Upper lobe of right lung (tissue), 1 donor: ENCODE measurements around the gene PXDN. TPM values are rescaled to one million over a fixed set of nuclear protein-coding genes. Genes with fewer than 3 reads are reported as not detected.

Experiments used
- ATAC-seq: fragments of 200-7000 bp; cut with Tn5 transposase; one replicate; pipeline ENCODE4 v1.9.1; 2020; ENCODE audit warnings: mild to moderate bottlenecking, moderate library complexity
- DNase-seq: peaks from one replicate; pipeline ENCODE4 v3.0.0-alpha.2; 2020
- H3K27ac ChIP-seq: fragments of 200-600 bp; one replicate; pipeline ENCODE4 v1.8.0; 2022
- H3K27me3 ChIP-seq: fragments of 200-600 bp; one replicate; pipeline ENCODE4 v1.8.0; 2022; ENCODE audit warnings: mild to moderate bottlenecking
- H3K36me3 ChIP-seq: fragments of 200-600 bp; one replicate; pipeline ENCODE4 v1.8.0; 2022
- H3K4me1 ChIP-seq: fragments of 200-600 bp; one replicate; pipeline ENCODE4 v1.8.0; 2022
- H3K4me3 ChIP-seq: fragments of 200-600 bp; one replicate; pipeline ENCODE4 v1.8.0; 2022; ENCODE audit warnings: mild to moderate bottlenecking
- H3K9me3 ChIP-seq: fragments of 200-600 bp; one replicate; pipeline ENCODE4 v1.8.0; 2022
- CTCF ChIP-seq: fragments of 200-600 bp; IDR thresholded peaks from one replicate; pipeline ENCODE4 v1.8.0; 2022; ENCODE audit warnings: antibody characterized with exemption
- intact Hi-C: fragments of 100-400 bp; cut with DNase I; formaldehyde crosslinking; loops from one replicate; pipeline ENCODE4 v1.11.0; 2022
- total RNA-seq: library from RNA; stranded (reverse); fragmentation: NEBNext Ultra II Directional; extraction: Animal tissue kit (Norgen Biotek cat#: 25700); gene quantifications from one replicate; pipeline ENCODE4 v1.2.1, GENCODE V29; 2021
- donor health status: DM: no; HTN: yes; CAD: no; lungs with severe emphysema.

The PXDN gene
- total RNA-seq, 1 donor from 2014 or later = 58.4 TPM

GRCh38 chr2:1746174-1747064 is 2.1 kb upstream of the PXDN start:
- H3K9me3 ChIP-seq = no peaks in the 10 kb centered on the region
- H3K27me3 ChIP-seq = peaks cover 18% of the 10 kb centered on the region
- H3K36me3 ChIP-seq = no peaks in the 10 kb centered on the region
- peaks cover 3% of the 10 kb centered on the region for H3K4me1 ChIP-seq
- intact Hi-C loops = loop anchor here (10.0 kb wide), 1 partner anchor 72 kb away; no protein-coding TSS in a partner anchor
- H3K4me3 ChIP-seq = no peak overlapping the region
- ATAC-seq (no peak), DNase-seq (peak; percentile 32)
- no peak for TF ChIP-seq CTCF
- no peak overlapping the region for H3K27ac ChIP-seq

- Histone ChIP-seq H3K27me3 (peaks cover 18% of the 10 kb centered on the region), H3K36me3 (no peaks in the 10 kb centered on the region), H3K4me1 (peaks cover 3% of the 10 kb centered on the region), H3K27ac (peak overlapping the region; percentile 75), H3K4me3 (peak overlapping the region; percentile 67), H3K9me3 (no peaks in the 10 kb centered on the region)
- no peak for TF ChIP-seq CTCF
- no peak for ATAC-seq
- intact Hi-C loops = loop anchor here (10.0 kb wide), 1 partner anchor 71 kb away; no protein-coding TSS in a partner anchor
- DNase-seq = peak; percentile 65
Observed at GRCh38 chr2:1745171-1746023, 1.1 kb upstream of the PXDN start.

- H3K27ac ChIP-seq = peak overlapping the region; percentile 75
- H3K27me3 ChIP-seq = peaks cover 18% of the 10 kb centered on the region
- H3K36me3 ChIP-seq = no peaks in the 10 kb centered on the region
- intact Hi-C loops = loop anchor here (10.0 kb wide), 1 partner anchor 69 kb away; no protein-coding TSS in a partner anchor
- H3K4me1 ChIP-seq = peaks cover 3% of the 10 kb centered on the region
- peak overlapping the region; percentile 67 for H3K4me3 ChIP-seq
- no peaks in the 10 kb centered on the region for H3K9me3 ChIP-seq
- peak; percentile 67 for DNase-seq
- no peak for TF ChIP-seq CTCF
- ATAC-seq = peak; percentile 22
Observed at GRCh38 chr2:1744151-1744445, 217 bp downstream of the PXDN start.

GRCh38 chr2:1743396-1744150 is 742 bp downstream of the PXDN start:
- Histone ChIP-seq H3K4me1 (peaks cover 3% of the 10 kb centered on the region), H3K9me3 (no peaks in the 10 kb centered on the region), H3K36me3 (no peaks in the 10 kb centered on the region), H3K27me3 (peaks cover 18% of the 10 kb centered on the region), H3K4me3 (peak overlapping the region; percentile 67), H3K27ac (peak overlapping the region; percentile 85)
- intact Hi-C loops = loop anchor here (10.0 kb wide), 1 partner anchor 69 kb away; no protein-coding TSS in a partner anchor
- DNase-seq = peak; percentile 64
- peak; percentile 10 for ATAC-seq
- no peak for TF ChIP-seq CTCF
